H1 (cell line): Measurements from ENCODE around the gene MBIP. TPM values are rescaled to one million over a fixed set of nuclear protein-coding genes. Genes with fewer than 3 reads are reported as not detected.
A peak's percentile ranks its signal among the peaks of the same experiment; 100 is the strongest.

Experiments used
- CTCF ChIA-PET: fragments of 300-600 bp; sonication (Branson Sonifier 250); formaldehyde crosslinking; loops from one replicate; lab custom pipeline; 2021; ENCODE audit not compliant: partially characterized antibody; lab: Charles Lee
- POLR2A ChIA-PET: fragments of 300-600 bp; sonication (Branson Sonifier 250); formaldehyde crosslinking; loops from one replicate; lab custom pipeline; 2021; ENCODE audit warnings: inconsistent platforms; ENCODE audit not compliant: partially characterized antibody; lab: Charles Lee
- DNase-seq, 2 experiments: peaks; one replicate each; pipeline versions ENCODE4 v3.0.0 to v3.0.0-alpha.2; 2010 to 2022; ENCODE audit warnings: low spot score in 2 of 2, low read depth in 1 of 2, mixed read lengths in 1 of 2
- FAIRE-seq: peaks from 2 replicates; lab custom pipeline; 2011; peaks lifted over from hg19 to GRCh38; lab: Jason Lieb, UNC
- H2AFZ ChIP-seq: 2 replicates; pipeline ENCODE4 v1.8.1; 2012; ENCODE audit warnings: low read length, inconsistent platforms
- H2AK5ac ChIP-seq: 2 replicates; pipeline ENCODE4 v1.6.1; 2013; ENCODE audit warnings: low read depth, low read length
- H2BK120ac ChIP-seq: replicated peaks from 2 replicates; pipeline ENCODE3; 2013; ENCODE audit warnings: low read depth, low read length, inconsistent platforms
- H2BK12ac ChIP-seq: 2 replicates; pipeline ENCODE4 v1.6.1; 2013; ENCODE audit warnings: low read depth, low read length
- H2BK15ac ChIP-seq: 2 replicates; pipeline ENCODE4 v1.6.1; 2013; ENCODE audit warnings: low read length
- H2BK20ac ChIP-seq: 2 replicates; pipeline ENCODE4 v1.6.1; 2013; ENCODE audit warnings: low read length
- H2BK5ac ChIP-seq: 2 replicates; pipeline ENCODE4 v1.6.1; 2013; ENCODE audit warnings: low read depth, low read length
- H3K14ac ChIP-seq: 2 replicates; pipeline ENCODE4 v1.6.1; 2013; ENCODE audit warnings: inconsistent platforms; ENCODE audit not compliant: insufficient read length
- H3K18ac ChIP-seq: 2 replicates; pipeline ENCODE4 v1.6.1; 2013; ENCODE audit warnings: low read length; ENCODE audit errors: extremely low read depth
- H3K23ac ChIP-seq: 2 replicates; pipeline ENCODE4 v1.6.1; 2013; ENCODE audit warnings: inconsistent platforms; ENCODE audit not compliant: insufficient read length
- H3K23me2 ChIP-seq: 2 replicates; pipeline ENCODE4 v1.6.1; 2013; ENCODE audit warnings: low read depth, low read length
- H3K27ac ChIP-seq: 2 replicates; pipeline ENCODE4 v1.6.1; 2011; ENCODE audit warnings: low read depth, low read length, inconsistent platforms
- H3K27me3 ChIP-seq, 4 experiments: replicated peaks in 1 of 4; 1 replicate in 1 of 4; 2 replicates in 3 of 4; pipeline versions ENCODE4 v1.6.1 to v1.8.1; 2011 to 2013; ENCODE audit warnings: low read length in 3 of 4, mild to moderate bottlenecking in 3 of 4, inconsistent platforms in 2 of 4, mixed read lengths in 2 of 4, moderate library complexity in 1 of 4; ENCODE audit not compliant: control insufficient read depth in 3 of 4, insufficient read depth in 3 of 4; ENCODE audit errors: extremely low read depth in 1 of 4
- H3K36me3 ChIP-seq, 4 experiments: 2 replicates each; pipeline versions ENCODE4 v1.6.1 to v1.8.1; 2011 to 2013; ENCODE audit warnings: mild to moderate bottlenecking in 4 of 4, low read length in 3 of 4, moderate library complexity in 2 of 4, control low read depth in 1 of 4, inconsistent platforms in 1 of 4; ENCODE audit not compliant: insufficient read depth in 4 of 4, control insufficient read depth in 2 of 4
- H3K4ac ChIP-seq: replicated peaks from 2 replicates; pipeline ENCODE3; 2013; ENCODE audit warnings: low read length, low read depth, mixed read lengths, inconsistent platforms; ENCODE audit not compliant: insufficient read length
- H3K4me1 ChIP-seq, 4 experiments: replicated peaks in 1 of 4; 1 replicate in 1 of 4; 2 replicates in 3 of 4; pipeline versions ENCODE4 v1.6.1 to v1.8.1; 2011 to 2013; ENCODE audit warnings: low read length in 3 of 4, inconsistent platforms in 2 of 4, mixed read lengths in 1 of 4; ENCODE audit not compliant: insufficient read depth in 4 of 4, control insufficient read depth in 3 of 4
- H3K4me2 ChIP-seq, 2 experiments: 2 replicates each; pipeline versions ENCODE4 v1.6.1 to v1.8.1; 2011 to 2013; ENCODE audit warnings: low read depth in 2 of 2, low read length in 2 of 2, control low read depth in 1 of 2, inconsistent platforms in 1 of 2, mild to moderate bottlenecking in 1 of 2; ENCODE audit not compliant: insufficient read depth in 1 of 2
- H3K4me3 ChIP-seq, 4 experiments: fragments of 200-600, 300-600 bp in 1 of 4; sonication (generic), shearing (Covaris generic), sonication (Bioruptor Twin) in 1 of 4; 2 replicates each; pipeline versions ENCODE4 v1.5.1 to v1.8.1; 2011 to 2016; ENCODE audit warnings: low read length in 4 of 4, low read depth in 3 of 4, control low read depth in 2 of 4, inconsistent platforms in 2 of 4, mild to moderate bottlenecking in 2 of 4, mixed read lengths in 1 of 4, moderate library complexity in 1 of 4; ENCODE audit not compliant: insufficient read depth in 2 of 4; ENCODE audit errors: extremely low read depth in 1 of 4
- H3K56ac ChIP-seq: replicated peaks from 2 replicates; pipeline ENCODE3; 2013; ENCODE audit warnings: low read depth, mild to moderate bottlenecking, mixed read lengths, low read length, inconsistent platforms; ENCODE audit not compliant: insufficient read length
- H3K79me1 ChIP-seq: 2 replicates; pipeline ENCODE4 v1.6.1; 2013; ENCODE audit warnings: low read depth, low read length, control low read depth
- H3K79me2 ChIP-seq, 2 experiments: 2 replicates each; pipeline versions ENCODE4 v1.6.1 to v1.8.1; 2012 to 2013; ENCODE audit warnings: low read length in 2 of 2, mild to moderate bottlenecking in 2 of 2, inconsistent platforms in 1 of 2; ENCODE audit not compliant: insufficient read depth in 2 of 2, control insufficient read depth in 1 of 2
- H3K9ac ChIP-seq, 4 experiments: replicated peaks in 1 of 4; 1 replicate in 1 of 4; 2 replicates in 3 of 4; pipeline versions ENCODE4 v1.6.1 to v1.8.1; 2011 to 2013; ENCODE audit warnings: low read depth in 3 of 4, low read length in 3 of 4, control low read depth in 2 of 4, mild to moderate bottlenecking in 2 of 4, moderate library complexity in 2 of 4, inconsistent platforms in 1 of 4; ENCODE audit errors: extremely low read depth in 1 of 4
- H3K9me3 ChIP-seq, 2 experiments: 2 replicates each; pipeline versions ENCODE4 v1.6.1 to v1.8.1; 2012 to 2013; ENCODE audit warnings: mild to moderate bottlenecking in 2 of 2, moderate library complexity in 2 of 2, control low read depth in 1 of 2, inconsistent platforms in 1 of 2, low read depth in 1 of 2, low read length in 1 of 2, mixed read lengths in 1 of 2; ENCODE audit not compliant: insufficient read depth in 2 of 2
- H4K20me1 ChIP-seq, 2 experiments: replicated peaks in 1 of 2; 2 replicates each; pipeline versions ENCODE3 to v1.8.1; 2011 to 2013; ENCODE audit warnings: inconsistent platforms in 2 of 2, low read length in 2 of 2, mild to moderate bottlenecking in 1 of 2; ENCODE audit not compliant: insufficient read depth in 2 of 2, control insufficient read depth in 1 of 2
- H4K5ac ChIP-seq: 2 replicates; pipeline ENCODE4 v1.6.1; 2013; ENCODE audit warnings: low read length, low read depth, mixed read lengths, inconsistent platforms; ENCODE audit not compliant: insufficient read length
- H4K8ac ChIP-seq: 2 replicates; pipeline ENCODE4 v1.8.0; 2013; ENCODE audit warnings: mild to moderate bottlenecking, moderate library complexity, low read length, inconsistent platforms; ENCODE audit not compliant: insufficient read depth; ENCODE audit errors: extremely low read depth
- H4K91ac ChIP-seq: replicated peaks from 2 replicates; pipeline ENCODE3; 2013; ENCODE audit warnings: low read length, mixed read lengths, inconsistent platforms; ENCODE audit not compliant: insufficient read length
- EGR1 ChIP-seq: IDR thresholded peaks from 2 replicates; pipeline ENCODE4 v1.6.1; 2011; ENCODE audit warnings: low read depth, low read length, borderline replicate concordance
- GABPA ChIP-seq: IDR thresholded peaks from 2 replicates; pipeline ENCODE4 v1.6.1; 2011; ENCODE audit warnings: mild to moderate bottlenecking, low read length, moderate library complexity, borderline replicate concordance; ENCODE audit not compliant: insufficient read depth
- GTF2F1 ChIP-seq: IDR thresholded peaks from 2 replicates; pipeline ENCODE4 v1.6.1; 2012; ENCODE audit warnings: low read depth, low read length, improper control_type of control experiment, borderline replicate concordance
- KDM4A ChIP-seq: IDR thresholded peaks from one replicate; pipeline ENCODE4 v1.7.1; 2012; ENCODE audit warnings: low read depth, mild to moderate bottlenecking, moderate library complexity, low read length, inconsistent platforms; ENCODE audit not compliant: severe bottlenecking
- NANOG ChIP-seq: IDR thresholded peaks from 2 replicates; pipeline ENCODE4 v1.6.1; 2011; ENCODE audit warnings: low read length, low read depth, mild to moderate bottlenecking, inconsistent platforms; ENCODE audit not compliant: insufficient read depth, poor library complexity, severe bottlenecking
- POLR2AphosphoS5 ChIP-seq: IDR thresholded peaks from 2 replicates; pipeline ENCODE4 v1.6.1; 2011; ENCODE audit warnings: low read depth, low read length
- SIX5 ChIP-seq: IDR thresholded peaks from 2 replicates; pipeline ENCODE4 v1.6.1; 2011; ENCODE audit warnings: mild to moderate bottlenecking, low read depth, low read length
- SP1 ChIP-seq: IDR thresholded peaks from 2 replicates; pipeline ENCODE4 v1.6.1; 2011; ENCODE audit warnings: low read depth, low read length
- TCF12 ChIP-seq: IDR thresholded peaks from 2 replicates; pipeline ENCODE4 v1.6.1; 2011; ENCODE audit warnings: low read depth, mild to moderate bottlenecking, low read length
- TEAD4 ChIP-seq: IDR thresholded peaks from 2 replicates; pipeline ENCODE4 v1.6.1; 2012; ENCODE audit warnings: low read depth, low read length, inconsistent platforms, mixed read lengths
- YY1 ChIP-seq: IDR thresholded peaks from 2 replicates; pipeline ENCODE4 v1.6.1; 2011; ENCODE audit warnings: low read depth, mild to moderate bottlenecking, low read length
- ZNF274 ChIP-seq: IDR thresholded peaks from 2 replicates; pipeline ENCODE4 v1.7.0; 2012; ENCODE audit warnings: low read length, borderline replicate concordance; ENCODE audit errors: extremely low read depth
- WGBS, 2 experiments: shearing (Covaris generic) in 1 of 2; methylation state at CpG; one replicate each; pipeline versions ENCODE4 v1.1.6 to v1.1.7; 2013 to 2015; ENCODE audit warnings: low lambda C conversion rate in 2 of 2, mixed read lengths in 2 of 2, inconsistent platforms in 1 of 2, low coverage in 1 of 2, missing lambda C conversion rate in 1 of 2; ENCODE audit not compliant: insufficient replicate concordance in 2 of 2, insufficient coverage in 1 of 2, insufficient read length in 1 of 2; ENCODE audit errors: extremely low coverage in 1 of 2, missing lambda C conversion rate in 1 of 2; 5-methylcytosine and 5-hydroxymethylcytosine counted together
- polyA plus RNA-seq, 7 experiments: library from polyadenylated mRNA; depleted of rRNA in 3 of 7; stranded (reverse) in 5 of 7; unstranded in 2 of 7; fragments of >200 nt in 5 of 7; fragments of 200-250 nt in 2 of 7; gene quantifications; 1 replicate in 5 of 7; 2 replicates in 1 of 7; 4 replicates in 1 of 7; pipeline versions ENCODE4 v1.2.1 to v1.2.3, GENCODE V29; 2011 to 2013; ENCODE audit warnings: missing spikeins in 2 of 7, mixed read lengths in 2 of 7
- total RNA-seq: library from RNA; stranded (reverse); fragmentation: NEBNext Ultra II Directional; extraction: Animal tissue kit (Norgen Biotek cat#: 25700); gene quantifications from 2 replicates; pipeline ENCODE4 v1.2.1, GENCODE V29; 2021

The MBIP gene
- total and polyA plus RNA-seq, 2 of the 8 experiments (the other 6 are each of a cell fraction or from before 2014, with no cell fraction given): 15.0 to 27.4 TPM

GRCh38 chr14:36295642-36296627, 24.5 kb downstream of the MBIP start:
- peaks cover 0 to 1% of the 10 kb centered on the region in 2 experiments for H4K20me1 ChIP-seq
- ChIA-PET CTCF (interaction anchor here (0.6 to 2.2 kb wide), 5 partner anchors 14 to 372 kb away, joined by 3 to 4 read pairs (median 3); no protein-coding TSS in a partner anchor), POLR2A (interaction anchor here (0.7 to 4.0 kb wide), 7 partner anchors 9 to 25 kb away, joined by 3 to 13 read pairs (median 3); partner anchors contain the start of gene MBIP)
- no peak overlapping the region for H4K8ac ChIP-seq
- H4K91ac ChIP-seq: no peak overlapping the region
- H2AFZ ChIP-seq: no peak overlapping the region
- H4K5ac ChIP-seq: no peak overlapping the region
- no peak overlapping the region for H3K4ac ChIP-seq
- H3K27ac ChIP-seq: 0 out of 2 replicates have a peak overlapping the region, but pooled peaks have one; percentile 3
- FAIRE-seq (no peak), DNase-seq (no peak)
- WGBS, 2 experiments: 53% methylated on average over 4 of the region's 4 CpGs; no CpG with 5 or more reads in 1 of the 2 experiments
- no peak overlapping the region for H2AK5ac ChIP-seq
- no peak overlapping the region for H2BK5ac ChIP-seq
- 0 out of 4 replicates have a peak overlapping the region, but pooled peaks of 1 of the 2 experiments have one; percentile 0 for H3K4me2 ChIP-seq
- no peaks in the 10 kb centered on the region for H3K79me1 ChIP-seq
- no peak overlapping the region for H2BK12ac ChIP-seq
- no peak overlapping the region for H2BK15ac ChIP-seq
- H2BK120ac ChIP-seq: no peak overlapping the region
- no peaks in the 10 kb centered on the region for H3K23me2 ChIP-seq
- H3K36me3 ChIP-seq: peaks cover 7 to 34% (median 22%) of the 10 kb centered on the region in 4 experiments
- H3K4me1 ChIP-seq: peaks cover 0 to 3% (median 1%) of the 10 kb centered on the region in 4 experiments; a peak in 3 of 7 replicates
- H3K79me2 ChIP-seq: no peaks in the 10 kb centered on the region
- no peaks in the 10 kb centered on the region for H3K9me3 ChIP-seq
- H3K27me3 ChIP-seq: no peaks in the 10 kb centered on the region
- no peak overlapping the region for H3K23ac ChIP-seq
- no peak overlapping the region for H3K9ac ChIP-seq
- no peak overlapping the region for H3K56ac ChIP-seq
- H3K14ac ChIP-seq: no peak overlapping the region
- H3K18ac ChIP-seq: no peak overlapping the region
- H3K4me3 ChIP-seq: peak overlapping the region in 1 of 4 experiments; percentile 10; a peak in 1 of 8 replicates
- no peak overlapping the region; the same call in 1 of the 2 replicates for H2BK20ac ChIP-seq
- no peak for TF ChIP-seq YY1
- no peak for TF ChIP-seq POLR2AphosphoS5
- no peak for TF ChIP-seq GTF2F1
- TF ChIP-seq GABPA: no peak
- no peak for TF ChIP-seq EGR1
- TF ChIP-seq SIX5: no peak
- no peak for TF ChIP-seq KDM4A
- no peak for TF ChIP-seq SP1
- TF ChIP-seq TEAD4: no peak
- no peak for TF ChIP-seq NANOG
- no peak for TF ChIP-seq TCF12
- no peak for TF ChIP-seq ZNF274
